AG04450 (cell line): ENCODE measurements around the gene PDZRN4. TPM values are rescaled to one million over a fixed set of nuclear protein-coding genes. Genes with fewer than 3 reads are reported as not detected.
A peak's percentile ranks its signal among the peaks of the same experiment; 100 is the strongest.
"Not testable (repeated sequence)": the region's sequence is repeated elsewhere in the genome, so short reads cannot be mapped to it uniquely, and the experiment has no call there.

Experiments
- CTCF ChIA-PET: fragments of 300-600, 350-600 bp; formaldehyde crosslinking; extraction: SDS; loops from one replicate; lab custom pipeline; 2022; ENCODE audit warnings: antibody characterized with exemption, inconsistent platforms; lab: Charles Lee
- POLR2A ChIA-PET: fragments of 350-600 bp; formaldehyde crosslinking; extraction: SDS; loops from one replicate; lab custom pipeline; 2021; ENCODE audit warnings: antibody characterized with exemption, inconsistent platforms; lab: Yijun Ruan, JAX
- DNase-seq: peaks from one replicate; pipeline ENCODE4 v3.0.0-alpha.2; 2011; ENCODE audit warnings: low read depth, low spot score
- H3K27ac ChIP-seq: one replicate; pipeline ENCODE4 v1.5.1; 2012; ENCODE audit warnings: low read depth, low read length, control low read depth
- H3K27me3 ChIP-seq: one replicate; pipeline ENCODE4 v1.6.0; 2012; ENCODE audit warnings: low read length; ENCODE audit not compliant: control insufficient read depth, insufficient read depth
- H3K4me3 ChIP-seq: 2 replicates; pipeline ENCODE4 v1.5.1; 2011; ENCODE audit warnings: mild to moderate bottlenecking, low read depth, low read length, control low read depth
- H3K9me3 ChIP-seq: 2 replicates; pipeline ENCODE4 v1.5.1; 2012; ENCODE audit warnings: low read length; ENCODE audit not compliant: control insufficient read depth, insufficient read depth
- polyA plus RNA-seq: library from polyadenylated mRNA; depleted of rRNA; stranded (reverse); fragments of >200 nt; gene quantifications from 2 replicates; pipeline ENCODE4 v1.2.3, GENCODE V29; 2011
- TF ChIP-seq, protein P1 (sequence below): IDR thresholded peaks from 2 replicates; pipeline ENCODE4 v1.5.1; 2011; ENCODE audit warnings: low read depth, low read length, control low read depth, inconsistent platforms

PDZRN4 gene
- polyA plus RNA-seq, 1 experiment, result not detected

DNA sequence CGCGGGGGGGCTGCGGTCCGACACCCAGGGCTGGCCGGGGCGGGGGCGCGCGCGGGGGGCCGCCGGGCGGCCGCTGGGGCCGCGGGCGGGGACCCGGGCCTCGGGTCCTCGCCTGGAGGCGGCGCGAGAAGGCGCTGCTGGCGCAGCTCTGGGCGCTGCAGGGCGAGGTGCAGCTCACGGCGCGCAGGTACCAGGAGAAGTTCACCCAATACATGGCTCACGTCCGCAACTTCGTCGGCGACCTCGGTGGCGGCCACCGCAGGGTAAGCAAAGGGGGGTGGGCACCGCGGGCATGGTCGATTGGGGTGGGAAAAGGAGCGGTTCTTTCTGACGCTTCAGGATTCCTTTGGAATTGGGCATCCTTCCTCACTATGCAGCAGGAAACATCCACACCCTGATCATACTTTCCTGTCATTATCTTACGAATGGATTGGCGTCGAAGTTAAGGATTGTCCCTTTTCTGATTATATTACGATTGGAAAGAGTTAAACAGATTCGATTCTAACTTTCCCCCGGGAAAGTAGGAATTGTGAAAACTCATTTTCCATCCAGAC lies 798 bp downstream of the PDZRN4 start:
- Histone ChIP-seq H3K4me3 (no peak overlapping the region), H3K27me3 (peaks cover 31% of the 10 kb centered on the region), H3K27ac (no peak overlapping the region), H3K9me3 (no peaks in the 10 kb centered on the region; the same call in 1 of the 2 replicates)
- no peak for DNase-seq
- POLR2A ChIA-PET, result no interaction called here
- TF ChIP-seq, protein P1, sequence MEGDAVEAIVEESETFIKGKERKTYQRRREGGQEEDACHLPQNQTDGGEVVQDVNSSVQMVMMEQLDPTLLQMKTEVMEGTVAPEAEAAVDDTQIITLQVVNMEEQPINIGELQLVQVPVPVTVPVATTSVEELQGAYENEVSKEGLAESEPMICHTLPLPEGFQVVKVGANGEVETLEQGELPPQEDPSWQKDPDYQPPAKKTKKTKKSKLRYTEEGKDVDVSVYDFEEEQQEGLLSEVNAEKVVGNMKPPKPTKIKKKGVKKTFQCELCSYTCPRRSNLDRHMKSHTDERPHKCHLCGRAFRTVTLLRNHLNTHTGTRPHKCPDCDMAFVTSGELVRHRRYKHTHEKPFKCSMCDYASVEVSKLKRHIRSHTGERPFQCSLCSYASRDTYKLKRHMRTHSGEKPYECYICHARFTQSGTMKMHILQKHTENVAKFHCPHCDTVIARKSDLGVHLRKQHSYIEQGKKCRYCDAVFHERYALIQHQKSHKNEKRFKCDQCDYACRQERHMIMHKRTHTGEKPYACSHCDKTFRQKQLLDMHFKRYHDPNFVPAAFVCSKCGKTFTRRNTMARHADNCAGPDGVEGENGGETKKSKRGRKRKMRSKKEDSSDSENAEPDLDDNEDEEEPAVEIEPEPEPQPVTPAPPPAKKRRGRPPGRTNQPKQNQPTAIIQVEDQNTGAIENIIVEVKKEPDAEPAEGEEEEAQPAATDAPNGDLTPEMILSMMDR, result no peak
- CTCF ChIA-PET, result no interaction called here

DNA sequence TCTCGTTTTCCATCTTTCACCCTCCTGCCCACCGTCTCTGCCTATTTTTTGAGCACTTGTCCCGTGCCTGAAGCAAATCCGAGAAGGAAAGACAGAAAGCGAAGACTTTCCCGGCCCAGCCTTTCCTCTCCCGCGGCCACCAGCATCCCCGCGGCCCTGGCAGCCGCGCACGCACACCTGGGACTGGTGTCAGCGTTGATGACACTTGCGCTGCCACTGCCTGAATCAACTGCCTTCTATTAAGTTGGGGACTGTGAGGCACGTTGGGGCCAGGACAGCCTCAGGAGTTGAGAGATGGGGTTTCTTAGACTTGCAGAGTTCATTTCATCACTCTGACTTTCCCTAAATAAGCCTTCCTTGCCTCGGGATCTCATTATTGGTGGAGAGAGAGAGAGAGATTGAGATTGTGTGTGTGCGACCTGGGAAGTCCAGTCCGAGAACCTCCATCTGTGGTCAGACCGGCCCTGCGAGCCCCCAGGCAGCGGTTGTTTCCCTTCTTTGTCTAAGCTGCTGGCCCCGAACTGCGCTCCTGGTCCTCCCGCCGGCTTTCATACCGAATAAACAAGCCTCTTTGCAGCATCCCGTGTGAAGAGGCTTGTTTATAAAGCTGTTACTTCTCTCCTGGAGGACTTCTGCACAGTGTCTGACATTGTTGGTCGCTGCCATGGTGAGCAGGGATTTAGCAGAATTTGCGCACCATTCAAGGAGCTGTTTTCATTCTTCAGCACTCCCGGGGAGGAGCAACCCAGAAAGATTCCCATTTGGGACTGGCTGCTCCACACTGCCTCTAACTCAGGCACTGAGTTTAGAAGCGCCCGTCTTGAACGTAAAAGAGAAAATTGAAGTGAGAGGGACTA lies 1.5 kb downstream of the PDZRN4 start:
- POLR2A ChIA-PET, result no interaction called here
- TF ChIP-seq, protein P1, result no peak
- H3K27ac ChIP-seq, result no peak overlapping the region
- no peak overlapping the region for H3K4me3 ChIP-seq
- CTCF ChIA-PET, result interaction anchor here (0.7 to 0.9 kb wide), 2 partner anchors 243 to 835 kb away, joined by 3 read pairs; no protein-coding TSS in a partner anchor
- H3K27me3 ChIP-seq, result peaks cover 31% of the 10 kb centered on the region
- no peaks in the 10 kb centered on the region; the same call in 1 of the 2 replicates for H3K9me3 ChIP-seq
- no peak for DNase-seq

DNA sequence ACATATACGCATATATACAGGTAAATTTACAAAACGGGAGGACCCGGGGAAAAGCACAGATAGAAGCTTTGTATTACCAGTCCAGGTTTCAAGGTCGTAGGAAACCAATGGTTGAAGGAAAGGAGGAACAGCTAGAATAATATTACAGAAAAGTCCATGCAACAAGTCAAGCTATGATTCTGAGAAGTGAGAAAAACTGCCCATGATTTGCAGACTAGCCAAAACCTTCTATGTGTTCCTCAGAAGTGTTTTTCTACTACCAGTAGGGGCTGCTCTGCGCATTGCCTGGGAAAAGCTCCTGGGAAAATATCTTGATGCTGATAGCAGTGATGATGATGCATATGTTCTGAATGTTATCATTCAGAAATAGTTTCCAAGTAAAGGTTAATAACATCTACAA lies 2.2 kb downstream of the PDZRN4 start:
- H3K27ac ChIP-seq, result no peak overlapping the region
- CTCF ChIA-PET, result interaction anchor here (0.7 to 0.9 kb wide), 2 partner anchors 244 to 834 kb away, joined by 3 read pairs; no protein-coding TSS in a partner anchor
- no peaks in the 10 kb centered on the region; the same call in 1 of the 2 replicates for H3K9me3 ChIP-seq
- DNase-seq, result no peak
- H3K27me3 ChIP-seq, result peaks cover 31% of the 10 kb centered on the region
- no peak overlapping the region for H3K4me3 ChIP-seq
- POLR2A ChIA-PET, result no interaction called here
- TF ChIP-seq, protein P1, result peak; percentile 39

DNA sequence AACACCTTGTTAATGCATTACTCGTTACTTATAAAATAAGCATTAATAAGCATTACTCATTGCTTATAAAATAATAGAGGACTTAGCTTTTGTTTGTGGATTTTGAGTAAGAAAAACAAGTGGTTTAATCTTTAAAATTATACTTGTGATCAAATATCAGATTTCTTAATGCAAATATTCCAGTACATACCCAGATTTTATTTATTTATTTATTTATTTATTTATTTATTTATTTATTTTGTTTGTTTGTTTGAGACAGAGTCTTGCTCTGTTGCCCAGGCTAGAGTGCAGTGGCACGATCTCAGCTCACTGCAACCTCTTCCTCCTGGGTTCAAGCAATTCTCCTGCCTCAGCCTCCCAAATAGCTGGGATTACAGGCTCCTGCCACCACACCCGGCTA lies 3.4 kb downstream of the PDZRN4 start:
- CTCF ChIA-PET, POLR2A ChIA-PET: not testable (repeated sequence)

DNA sequence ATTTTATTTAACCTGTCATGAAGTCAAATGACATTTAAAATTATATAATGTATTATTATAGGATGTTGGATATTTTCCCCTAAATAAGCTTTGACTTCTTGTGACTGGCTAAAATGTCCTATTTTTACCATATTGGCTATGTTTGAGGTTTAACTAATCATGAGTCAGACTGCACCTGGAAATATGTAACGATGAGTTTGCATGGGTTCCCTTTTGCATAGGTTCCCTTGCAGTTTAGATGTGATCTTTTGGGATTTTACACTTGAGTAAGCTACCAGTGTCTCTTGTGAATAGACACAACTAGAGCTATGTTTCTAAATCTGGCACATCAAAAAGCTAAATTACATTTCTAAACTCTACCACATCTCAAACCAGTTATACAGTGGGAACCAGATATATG lies 5.2 kb downstream of the PDZRN4 start:
- POLR2A ChIA-PET, result no interaction called here
- H3K9me3 ChIP-seq, result no peaks in the 10 kb centered on the region; the same call in 1 of the 2 replicates
- H3K27me3 ChIP-seq, result peaks cover 20% of the 10 kb centered on the region
- TF ChIP-seq, protein P1, result no peak
- H3K27ac ChIP-seq, result no peak overlapping the region
- CTCF ChIA-PET, result no interaction called here
- no peak for DNase-seq
- H3K4me3 ChIP-seq, result no peak overlapping the region

More for the DNA sequence above, 3.4 kb downstream of the PDZRN4 start:
- H3K9me3 ChIP-seq, DNase-seq, H3K27ac ChIP-seq, H3K4me3 ChIP-seq: not testable (repeated sequence)
- peaks cover 31% of the 10 kb centered on the region for H3K27me3 ChIP-seq
